ENCODE data around the gene BLTP3A.
"Not testable (repeated sequence)": the region's sequence is repeated elsewhere in the genome, so short reads cannot be mapped to it uniquely, and the experiment has no call there.

The BLTP3A gene

GRCh38 chr6:34746104-34746846, 45.6 kb upstream of the BLTP3A start:
- no peak overlapping the region for H3K4me3 ChIP-seq (ENCODE audit: low read depth, low read length)
- TF ChIP-seq, protein P1, sequence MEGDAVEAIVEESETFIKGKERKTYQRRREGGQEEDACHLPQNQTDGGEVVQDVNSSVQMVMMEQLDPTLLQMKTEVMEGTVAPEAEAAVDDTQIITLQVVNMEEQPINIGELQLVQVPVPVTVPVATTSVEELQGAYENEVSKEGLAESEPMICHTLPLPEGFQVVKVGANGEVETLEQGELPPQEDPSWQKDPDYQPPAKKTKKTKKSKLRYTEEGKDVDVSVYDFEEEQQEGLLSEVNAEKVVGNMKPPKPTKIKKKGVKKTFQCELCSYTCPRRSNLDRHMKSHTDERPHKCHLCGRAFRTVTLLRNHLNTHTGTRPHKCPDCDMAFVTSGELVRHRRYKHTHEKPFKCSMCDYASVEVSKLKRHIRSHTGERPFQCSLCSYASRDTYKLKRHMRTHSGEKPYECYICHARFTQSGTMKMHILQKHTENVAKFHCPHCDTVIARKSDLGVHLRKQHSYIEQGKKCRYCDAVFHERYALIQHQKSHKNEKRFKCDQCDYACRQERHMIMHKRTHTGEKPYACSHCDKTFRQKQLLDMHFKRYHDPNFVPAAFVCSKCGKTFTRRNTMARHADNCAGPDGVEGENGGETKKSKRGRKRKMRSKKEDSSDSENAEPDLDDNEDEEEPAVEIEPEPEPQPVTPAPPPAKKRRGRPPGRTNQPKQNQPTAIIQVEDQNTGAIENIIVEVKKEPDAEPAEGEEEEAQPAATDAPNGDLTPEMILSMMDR (IDR thresholded peaks at IDR 0.05; ENCODE audit: borderline replicate concordance, insufficient read depth, low read depth, low read length): no peak

- no peak overlapping the region for H3K4me3 ChIP-seq (ENCODE audit: low read depth, low read length)
- TF ChIP-seq, protein P1 (IDR thresholded peaks at IDR 0.05; ENCODE audit: borderline replicate concordance, insufficient read depth, low read depth, low read length): no peak
These were observed 43.1 kb upstream of the BLTP3A start for GRCh38 chr6:34748757-34749156.

DNA sequence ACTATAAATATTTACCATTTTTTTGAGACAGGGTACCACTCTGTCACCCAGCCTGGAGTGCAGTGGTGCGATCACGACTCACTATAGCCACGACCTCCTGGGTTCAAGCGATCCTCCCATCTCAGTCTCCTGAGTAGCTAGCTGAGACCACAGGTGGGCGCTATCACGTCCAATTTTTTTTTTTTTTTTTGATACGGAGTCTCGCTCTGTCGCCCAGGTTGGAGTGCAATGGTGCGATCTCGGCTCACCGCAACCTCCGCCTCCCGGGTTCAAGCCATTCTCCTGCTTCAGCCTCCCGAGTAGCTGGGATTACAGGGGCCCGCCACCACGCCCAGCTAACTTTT, 35.4 kb upstream of the BLTP3A start:
- H3K4me3 ChIP-seq (ENCODE audit: low read depth, low read length): peak overlapping the region; percentile 56
- TF ChIP-seq, protein P1 (IDR thresholded peaks at IDR 0.05; ENCODE audit: borderline replicate concordance, insufficient read depth, low read depth, low read length): peak; percentile 43; the same call in 1 of the 2 replicates

- TF ChIP-seq, protein P1 (IDR thresholded peaks at IDR 0.05; ENCODE audit: borderline replicate concordance, insufficient read depth, low read depth, low read length): no peak
- H3K4me3 ChIP-seq (ENCODE audit: low read depth, low read length): peak overlapping the region; percentile 63
These were observed 34.1 kb upstream of the BLTP3A start for GRCh38 chr6:34757687-34758274.

DNA sequence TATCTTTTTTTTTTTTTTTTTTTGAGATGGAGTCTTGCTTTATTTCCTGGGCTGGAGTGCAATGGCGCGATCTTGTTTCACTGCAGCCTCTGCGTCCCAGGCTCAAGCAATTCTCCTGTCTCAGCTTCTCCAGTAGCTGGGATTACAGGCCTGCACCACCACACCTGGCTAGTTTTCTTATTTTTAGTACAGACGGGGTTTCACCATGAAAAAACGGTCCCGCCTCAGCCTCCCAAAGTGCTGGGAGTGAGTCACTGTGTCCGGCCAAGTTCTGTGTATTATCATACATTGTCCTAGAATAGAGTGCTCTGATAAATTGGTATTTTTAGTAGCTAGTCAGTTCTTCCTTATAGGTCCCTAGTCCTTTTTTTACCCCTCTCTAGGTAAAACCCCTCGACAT, 31.8 kb upstream of the BLTP3A start:
- no peak overlapping the region for H3K4me3 ChIP-seq (ENCODE audit: low read depth, low read length)
- TF ChIP-seq, protein P1 (IDR thresholded peaks at IDR 0.05; ENCODE audit: borderline replicate concordance, insufficient read depth, low read depth, low read length): no peak

DNA sequence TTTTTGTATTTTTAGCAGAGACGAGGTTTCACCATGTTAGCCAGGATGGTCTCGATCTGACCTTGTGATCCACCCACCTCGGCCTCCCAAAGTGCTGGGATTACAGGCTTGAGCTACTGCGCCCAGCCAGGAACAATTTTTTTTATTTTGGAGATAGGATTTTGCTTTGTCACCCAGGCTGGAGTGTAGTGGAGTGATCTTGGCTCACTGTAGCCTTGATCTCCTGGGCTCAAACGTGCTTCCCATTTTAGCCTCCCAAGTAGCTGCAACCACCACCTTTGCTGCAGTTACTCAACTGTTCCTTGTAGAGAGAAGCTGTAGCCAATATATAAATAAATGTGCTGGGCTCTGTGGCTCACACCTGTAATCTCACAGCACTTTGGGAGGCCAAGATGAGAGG, 30.2 kb upstream of the BLTP3A start:
- not testable (repeated sequence) for H3K4me3 ChIP-seq (ENCODE audit: low read depth, low read length)

- H3K4me3 ChIP-seq (ENCODE audit: low read depth, low read length): no peak overlapping the region
- TF ChIP-seq, protein P1 (IDR thresholded peaks at IDR 0.05; ENCODE audit: borderline replicate concordance, insufficient read depth, low read depth, low read length): no peak
These were observed 23.7 kb upstream of the BLTP3A start for GRCh38 chr6:34768148-34768547.

All from GM12875 (cell line).